Heart left ventricle (tissue), 13 donors: ENCODE measurements around the gene NEUROG2.

Source experiments
- POLR2A ChIP-seq, 2 donors: fragments of 450-650 bp; IDR thresholded peaks; one replicate each; pipeline ENCODE4 v1.6.1; 2017; ENCODE audit warnings: antibody characterized with exemption in 2 of 2, mild to moderate bottlenecking in 2 of 2, moderate library complexity in 2 of 2
- TF ChIP-seq, protein P1 (sequence below), 12 donors: fragments of 200-600 bp; sonication (generic) in 4 of 12; IDR thresholded peaks; one replicate each; pipeline versions ENCODE4 v1.5.0 to v1.8.0; 2018 to 2022; ENCODE audit warnings: antibody characterized with exemption in 12 of 12, mild to moderate bottlenecking in 5 of 12
- donor health status: ischemic (EF 13 %, LVEDD 7.1; RV severe dilation, severe dysfunction).
- donor health status: DM: no; HTN: yes; CAD: no.
- donor health status: DM: no; HTN: no; CAD: no.
- donor health status: ischemic (EF 25% LVEDD 6.9; RV normal size, moderate dysfunction).
- donor health status: ischemic (EF 25% LVEDD 5.7; RV mildly dilated, moderate dysfunction).
- donor health status: ischemic (EF 35%, LVEDD 5.7; RV mildly dilated, moderate dysfunction).
- donor health status: nonischemic (EF 11% LVEDD 7.7; RV severe dilation, severe dysfunction).
- donor health status: DM: yes; HTN: yes; CAD: no.
- donor health status: PGD.
- donor health status: ischemic (EF 29% LVEDD 5.4; RV normal size, mild dysfunction).
- donor health status: nonischemic (EF 23%, LVEDD 6.1; RV moderate dilation, normal function).

DNA sequence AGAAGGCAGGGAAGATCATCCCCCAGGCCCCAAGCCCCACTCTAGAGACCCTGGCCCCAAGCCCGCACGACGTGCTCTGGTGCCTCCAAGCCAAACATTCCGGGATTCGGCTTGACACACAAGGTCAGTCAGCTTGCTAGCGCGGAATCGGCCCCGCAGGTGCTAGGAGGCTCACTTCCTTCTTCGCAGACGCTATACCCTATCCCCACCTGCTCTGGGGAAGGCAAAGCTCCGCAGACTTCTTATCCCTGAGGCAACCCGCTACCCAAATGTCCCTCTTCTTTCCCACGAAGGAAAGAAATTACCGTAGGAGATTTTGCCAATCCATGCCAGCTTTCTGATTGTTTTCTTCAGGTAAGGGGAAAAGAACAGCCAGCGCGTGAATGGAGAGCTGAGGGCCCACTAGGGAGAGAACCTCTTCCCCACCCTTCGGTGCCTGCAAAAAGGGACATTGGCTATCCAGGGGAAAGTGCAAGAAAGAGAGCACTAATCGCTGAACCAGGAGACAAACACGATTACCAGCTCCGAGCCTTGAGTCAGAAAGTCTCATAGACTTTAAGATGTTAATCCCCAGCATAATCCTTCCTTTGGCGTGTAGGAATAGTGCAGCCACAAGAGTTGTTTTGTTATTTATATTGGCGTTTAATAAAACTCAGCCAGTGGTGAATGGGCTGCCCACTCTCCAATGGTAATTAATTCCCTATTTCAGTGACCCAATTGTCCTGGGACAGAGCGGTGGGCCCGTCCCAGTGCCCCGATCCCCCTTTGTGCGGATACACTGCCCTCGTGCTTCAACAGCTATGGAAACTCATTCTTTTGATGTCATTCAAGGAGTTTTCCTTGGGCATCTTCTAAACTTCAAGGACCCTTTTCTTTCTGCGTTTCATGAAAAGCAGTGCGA is 5.4 kb upstream of the NEUROG2 start:
- no peak for TF ChIP-seq POLR2A (IDR thresholded peaks at IDR 0.05)
- TF ChIP-seq, protein P1, sequence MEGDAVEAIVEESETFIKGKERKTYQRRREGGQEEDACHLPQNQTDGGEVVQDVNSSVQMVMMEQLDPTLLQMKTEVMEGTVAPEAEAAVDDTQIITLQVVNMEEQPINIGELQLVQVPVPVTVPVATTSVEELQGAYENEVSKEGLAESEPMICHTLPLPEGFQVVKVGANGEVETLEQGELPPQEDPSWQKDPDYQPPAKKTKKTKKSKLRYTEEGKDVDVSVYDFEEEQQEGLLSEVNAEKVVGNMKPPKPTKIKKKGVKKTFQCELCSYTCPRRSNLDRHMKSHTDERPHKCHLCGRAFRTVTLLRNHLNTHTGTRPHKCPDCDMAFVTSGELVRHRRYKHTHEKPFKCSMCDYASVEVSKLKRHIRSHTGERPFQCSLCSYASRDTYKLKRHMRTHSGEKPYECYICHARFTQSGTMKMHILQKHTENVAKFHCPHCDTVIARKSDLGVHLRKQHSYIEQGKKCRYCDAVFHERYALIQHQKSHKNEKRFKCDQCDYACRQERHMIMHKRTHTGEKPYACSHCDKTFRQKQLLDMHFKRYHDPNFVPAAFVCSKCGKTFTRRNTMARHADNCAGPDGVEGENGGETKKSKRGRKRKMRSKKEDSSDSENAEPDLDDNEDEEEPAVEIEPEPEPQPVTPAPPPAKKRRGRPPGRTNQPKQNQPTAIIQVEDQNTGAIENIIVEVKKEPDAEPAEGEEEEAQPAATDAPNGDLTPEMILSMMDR (IDR thresholded peaks at IDR 0.05), result no peak
